ENCODE data around the gene TRPT1. TPM values are rescaled to one million over a fixed set of nuclear protein-coding genes. Genes with fewer than 3 reads are reported as not detected.

The TRPT1 gene
- total and polyA plus RNA-seq, 2 donors from 2014 or later = 39.2 to 103 TPM

DNA sequence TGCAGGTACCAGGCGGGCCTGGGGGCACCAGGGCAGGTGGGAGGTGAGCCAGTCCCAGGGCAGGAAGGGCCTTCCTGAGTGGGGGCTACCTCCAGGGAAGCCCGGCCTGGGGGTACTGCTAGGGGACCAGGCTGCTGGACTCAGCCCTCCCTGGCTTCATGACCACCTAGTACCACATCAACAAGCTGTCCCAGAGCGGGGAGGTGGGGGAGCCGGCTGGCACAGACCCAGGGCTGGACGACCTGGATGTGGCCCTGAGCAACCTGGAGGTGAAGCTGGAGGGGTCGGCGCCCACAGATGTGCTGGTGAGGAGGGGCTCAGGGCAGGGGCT is 6.7 kb downstream of the TRPT1 start:
- no peak for FAIRE-seq
- intact Hi-C loops (cut with DNase I) = no loop called here
- TF ChIP-seq, protein P1, sequence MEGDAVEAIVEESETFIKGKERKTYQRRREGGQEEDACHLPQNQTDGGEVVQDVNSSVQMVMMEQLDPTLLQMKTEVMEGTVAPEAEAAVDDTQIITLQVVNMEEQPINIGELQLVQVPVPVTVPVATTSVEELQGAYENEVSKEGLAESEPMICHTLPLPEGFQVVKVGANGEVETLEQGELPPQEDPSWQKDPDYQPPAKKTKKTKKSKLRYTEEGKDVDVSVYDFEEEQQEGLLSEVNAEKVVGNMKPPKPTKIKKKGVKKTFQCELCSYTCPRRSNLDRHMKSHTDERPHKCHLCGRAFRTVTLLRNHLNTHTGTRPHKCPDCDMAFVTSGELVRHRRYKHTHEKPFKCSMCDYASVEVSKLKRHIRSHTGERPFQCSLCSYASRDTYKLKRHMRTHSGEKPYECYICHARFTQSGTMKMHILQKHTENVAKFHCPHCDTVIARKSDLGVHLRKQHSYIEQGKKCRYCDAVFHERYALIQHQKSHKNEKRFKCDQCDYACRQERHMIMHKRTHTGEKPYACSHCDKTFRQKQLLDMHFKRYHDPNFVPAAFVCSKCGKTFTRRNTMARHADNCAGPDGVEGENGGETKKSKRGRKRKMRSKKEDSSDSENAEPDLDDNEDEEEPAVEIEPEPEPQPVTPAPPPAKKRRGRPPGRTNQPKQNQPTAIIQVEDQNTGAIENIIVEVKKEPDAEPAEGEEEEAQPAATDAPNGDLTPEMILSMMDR (IDR thresholded peaks at IDR 0.05; ENCODE audit: borderline replicate concordance, extremely low read depth, insufficient read depth) = no peak
- H3K9ac ChIP-seq (ENCODE audit: low read length in 3 of 3) = no peak overlapping the region
- H3K4me3 ChIP-seq (ENCODE audit: low read length in 3 of 3) = no peak overlapping the region
- H3K4me1 ChIP-seq (ENCODE audit: control insufficient read depth in 2 of 3, insufficient read depth in 2 of 3, low read depth in 1 of 3, low read length in 3 of 3) = no peaks in the 10 kb centered on the region
- H3K27ac ChIP-seq (ENCODE audit: low read depth in 2 of 2, low read length in 2 of 2) = no peak overlapping the region
- no peaks in the 10 kb centered on the region for H3K36me3 ChIP-seq (ENCODE audit: control insufficient read depth in 2 of 3, insufficient read depth in 3 of 3, low read length in 3 of 3)
- H3K27me3 ChIP-seq (ENCODE audit: control insufficient read depth, insufficient read depth, low read length) = no peaks in the 10 kb centered on the region
- H3K9me3 ChIP-seq (ENCODE audit: control insufficient read depth in 2 of 3, insufficient read depth in 1 of 3, low read length in 3 of 3) = no peaks in the 10 kb centered on the region
- DNase-seq = peak in 1 of 5 donors; percentile 51

DNA sequence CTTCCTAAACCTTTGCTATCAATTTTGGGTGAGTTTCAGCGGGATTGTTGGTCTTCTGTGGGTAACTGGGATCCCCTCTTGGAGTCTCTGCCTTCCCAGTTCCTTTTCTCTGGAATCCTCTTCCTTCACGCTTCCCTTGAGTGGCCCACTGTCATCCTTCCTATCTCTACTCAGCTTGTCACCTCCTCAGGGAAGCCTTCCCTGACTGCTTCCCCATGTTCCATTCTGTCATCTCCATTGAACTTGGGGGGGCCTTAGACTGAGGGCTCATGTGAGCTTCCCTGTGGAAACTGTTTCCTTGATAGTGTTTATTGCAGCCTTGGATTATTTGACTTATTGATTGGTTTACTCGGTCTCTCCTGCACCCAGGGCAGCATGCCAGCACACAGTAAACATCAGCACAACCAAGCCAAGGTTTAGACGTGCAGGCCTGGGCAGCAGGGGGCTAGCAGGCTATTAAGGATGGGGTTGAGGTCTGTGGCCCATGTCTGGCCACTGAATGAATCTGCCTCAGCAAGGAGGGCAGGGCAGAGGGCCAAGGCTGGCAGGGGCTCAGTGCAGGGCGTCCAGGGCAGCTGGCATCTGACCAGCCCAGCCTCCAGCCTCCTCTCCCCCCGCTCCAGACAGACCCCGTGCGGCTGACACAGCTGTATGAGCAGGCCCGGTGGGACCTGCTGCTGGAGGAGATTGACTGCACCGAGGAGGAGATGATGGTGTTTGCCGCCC is 7.2 kb downstream of the TRPT1 start:
- Histone ChIP-seq H3K27ac (ENCODE audit: low read depth in 2 of 2, low read length in 2 of 2) (no peak overlapping the region), H3K9ac (ENCODE audit: low read length in 3 of 3) (no peak overlapping the region), H3K27me3 (ENCODE audit: control insufficient read depth, insufficient read depth, low read length) (no peaks in the 10 kb centered on the region), H3K36me3 (ENCODE audit: control insufficient read depth in 2 of 3, insufficient read depth in 3 of 3, low read length in 3 of 3) (no peaks in the 10 kb centered on the region), H3K4me1 (ENCODE audit: control insufficient read depth in 2 of 3, insufficient read depth in 2 of 3, low read depth in 1 of 3, low read length in 3 of 3) (no peaks in the 10 kb centered on the region), H3K9me3 (ENCODE audit: control insufficient read depth in 2 of 3, insufficient read depth in 1 of 3, low read length in 3 of 3) (no peaks in the 10 kb centered on the region), H3K4me3 (ENCODE audit: low read length in 3 of 3) (no peak overlapping the region)
- DNase-seq (peak in 1 of 5 donors; percentile 43), FAIRE-seq (no peak)
- TF ChIP-seq, protein P1 (IDR thresholded peaks at IDR 0.05; ENCODE audit: borderline replicate concordance, extremely low read depth, insufficient read depth) = no peak
- intact Hi-C loops (cut with DNase I) = no loop called here

DNA sequence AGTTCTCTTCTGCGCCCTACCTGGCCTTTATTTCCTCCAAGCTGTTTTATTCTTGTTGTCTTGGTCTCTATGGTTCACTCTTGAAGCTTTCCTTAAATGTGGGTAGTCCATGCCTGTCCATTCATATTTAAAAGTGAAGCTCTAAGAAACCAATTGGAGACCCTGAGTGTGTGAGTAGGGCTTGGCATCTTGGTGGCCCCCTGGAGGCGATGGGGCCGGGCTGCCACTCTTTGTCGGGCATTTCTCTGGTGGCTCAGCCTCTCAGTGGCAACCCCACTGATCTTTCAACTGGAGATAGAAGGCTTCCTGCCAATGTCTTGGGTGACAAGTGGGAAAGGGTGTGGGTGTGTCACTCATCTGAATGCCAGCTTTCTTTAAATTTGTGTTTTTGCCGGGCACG is 9.1 kb downstream of the TRPT1 start:
- TF ChIP-seq, protein P1 (IDR thresholded peaks at IDR 0.05; ENCODE audit: borderline replicate concordance, extremely low read depth, insufficient read depth) = no peak
- Histone ChIP-seq H3K4me3 (ENCODE audit: low read length in 3 of 3) (no peak overlapping the region), H3K9me3 (ENCODE audit: control insufficient read depth in 2 of 3, insufficient read depth in 1 of 3, low read length in 3 of 3) (no peaks in the 10 kb centered on the region), H3K27ac (ENCODE audit: low read depth in 2 of 2, low read length in 2 of 2) (no peak overlapping the region), H3K4me1 (ENCODE audit: control insufficient read depth in 2 of 3, insufficient read depth in 2 of 3, low read depth in 1 of 3, low read length in 3 of 3) (no peaks in the 10 kb centered on the region), H3K36me3 (ENCODE audit: control insufficient read depth in 2 of 3, insufficient read depth in 3 of 3, low read length in 3 of 3) (no peaks in the 10 kb centered on the region), H3K9ac (ENCODE audit: low read length in 3 of 3) (no peak overlapping the region), H3K27me3 (ENCODE audit: control insufficient read depth, insufficient read depth, low read length) (no peaks in the 10 kb centered on the region)
- no peak for DNase-seq
- FAIRE-seq = no peak
- intact Hi-C loops (cut with DNase I) = no loop called here
